HG02623 (cell line): Measurements from ENCODE around the gene MRPS22.

Experiments used
- ATAC-seq: cut with Tn5 transposase; IDR thresholded peaks from one replicate; pipeline ENCODE4 v1.9.1; 2021; ENCODE audit warnings: moderate library complexity; ENCODE audit not compliant: unreplicated experiment

Gene MRPS22

DNA sequence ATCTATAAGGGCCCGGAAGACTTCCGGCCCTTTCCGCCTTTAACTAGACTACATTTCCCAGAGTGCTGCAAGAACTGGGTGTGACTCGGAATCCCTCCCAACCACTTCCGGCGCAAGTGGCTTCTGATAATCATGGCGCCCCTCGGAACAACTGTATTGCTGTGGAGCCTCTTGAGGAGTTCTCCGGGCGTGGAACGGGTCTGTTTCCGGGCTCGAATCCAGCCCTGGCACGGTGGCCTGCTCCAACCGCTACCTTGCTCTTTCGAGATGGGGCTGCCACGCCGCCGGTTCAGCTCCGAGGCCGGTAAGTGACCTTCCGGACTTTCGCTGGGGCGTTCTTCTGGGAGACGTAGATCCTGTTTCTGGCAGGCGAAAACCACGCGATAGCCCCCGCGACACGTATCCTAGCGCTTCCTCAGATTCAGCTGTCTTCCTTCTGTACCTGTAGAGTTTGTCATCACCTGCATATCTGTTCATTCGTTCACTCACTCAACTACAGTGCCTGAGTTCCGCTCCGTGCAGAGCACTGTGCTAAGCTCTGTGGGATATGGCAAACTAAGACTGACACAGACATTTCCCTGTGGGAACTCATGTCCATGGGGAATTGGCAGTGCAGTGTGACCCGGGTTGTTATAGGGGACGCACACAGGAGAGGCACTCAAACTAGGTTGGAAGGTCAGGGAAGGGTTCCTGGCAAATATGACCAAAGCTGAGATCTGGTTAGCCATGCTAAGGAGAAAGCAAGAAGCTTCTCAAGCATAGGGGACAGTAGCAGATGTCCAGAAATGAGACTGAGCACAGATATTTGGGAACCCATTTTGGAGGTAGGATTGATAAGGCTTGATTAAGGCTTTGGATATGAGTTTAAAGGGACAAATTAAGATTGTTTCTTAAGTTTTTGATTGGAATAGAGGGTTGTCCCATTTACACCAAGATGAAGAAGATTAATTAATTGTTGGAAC, at the start of gene MRPS22:
Gene MRPS22, plus strand, starts transcription at position 126 of the 962 bp plus-strand sequence. Its CDS starts 7 bp downstream, at position 133.
- peak; percentile 94 for ATAC-seq

DNA sequence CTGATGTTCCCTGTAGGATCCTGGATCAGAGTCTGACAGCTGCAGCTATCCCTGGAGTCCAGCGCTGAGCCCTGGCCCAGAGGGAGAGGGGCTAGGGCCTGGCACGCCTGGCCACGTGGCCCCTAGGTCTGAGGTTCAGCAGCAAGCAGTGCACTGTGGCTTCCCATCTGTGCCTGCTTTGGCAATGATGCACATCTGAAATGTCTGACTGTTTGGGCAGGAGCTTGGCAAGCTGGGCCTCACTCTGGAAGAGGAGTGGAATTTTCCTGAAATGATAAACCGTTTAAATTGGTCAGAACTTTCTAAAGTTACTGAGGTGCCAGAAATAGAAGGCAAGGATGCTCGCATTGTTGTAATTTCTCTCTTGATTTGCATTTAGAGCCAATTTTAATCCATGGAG, 48.8 kb upstream of the MRPS22 start:
- no peak for ATAC-seq

DNA sequence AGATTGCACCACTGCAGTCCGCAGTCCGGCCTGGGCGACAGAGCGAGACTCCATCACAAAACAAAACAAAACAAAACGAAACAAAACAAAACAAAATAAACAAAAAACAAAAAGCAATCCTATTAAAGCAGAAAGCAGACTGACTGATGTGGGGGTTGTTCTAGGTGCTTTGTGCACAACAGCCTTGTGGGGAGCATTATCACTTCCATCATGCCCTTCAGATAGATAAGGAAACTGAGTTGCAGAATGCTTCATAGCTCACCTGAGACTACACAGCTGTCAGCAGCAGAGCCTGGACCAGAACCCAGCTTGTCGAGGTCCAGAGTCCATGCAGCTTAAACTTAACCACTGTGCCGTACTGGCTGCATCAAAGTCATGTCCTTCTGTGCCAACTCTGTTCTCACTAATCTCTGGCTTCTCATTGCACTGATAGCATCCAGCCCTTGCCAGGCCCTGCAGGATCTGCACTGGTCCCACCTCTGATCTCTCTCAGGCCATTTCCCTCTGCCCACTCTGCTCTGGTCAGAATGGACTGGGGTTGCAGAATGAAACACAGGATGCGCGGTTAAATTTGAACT, 47.6 kb upstream of the MRPS22 start:
- ATAC-seq, result no peak

DNA sequence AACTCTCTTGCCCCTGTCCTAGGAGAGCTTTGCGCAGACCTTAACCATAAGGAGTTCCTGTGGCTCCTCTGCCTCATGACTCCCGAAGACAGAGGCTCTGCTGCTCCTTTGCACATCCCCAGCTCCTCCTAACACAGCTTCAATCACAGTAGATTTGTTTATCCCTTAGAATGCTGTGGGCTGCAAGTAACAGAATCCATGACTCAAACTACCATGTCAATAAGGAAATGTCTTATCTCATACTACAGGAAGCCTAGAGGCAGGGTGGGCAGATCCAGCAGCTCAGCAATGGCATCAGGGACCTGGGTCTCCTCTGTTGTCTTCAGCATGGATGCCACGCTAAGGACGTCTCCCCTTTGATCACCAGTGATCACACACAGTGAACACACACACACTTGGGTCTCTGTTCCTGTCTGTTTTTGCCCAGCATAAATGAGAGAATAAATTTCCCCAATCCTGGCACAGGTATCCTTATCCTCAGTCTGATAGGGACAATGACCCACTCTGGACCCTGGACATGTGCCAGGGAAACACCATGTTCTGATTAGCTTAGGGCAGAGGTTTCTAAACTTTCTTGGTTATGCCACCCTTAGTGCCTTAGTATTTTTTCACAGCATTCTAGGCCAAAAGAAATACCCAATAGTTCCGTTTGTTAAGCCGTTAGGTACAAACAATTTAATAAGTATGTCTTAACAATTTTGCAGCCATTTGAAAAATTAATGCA, 46.1 kb upstream of the MRPS22 start:
- no peak for ATAC-seq

DNA sequence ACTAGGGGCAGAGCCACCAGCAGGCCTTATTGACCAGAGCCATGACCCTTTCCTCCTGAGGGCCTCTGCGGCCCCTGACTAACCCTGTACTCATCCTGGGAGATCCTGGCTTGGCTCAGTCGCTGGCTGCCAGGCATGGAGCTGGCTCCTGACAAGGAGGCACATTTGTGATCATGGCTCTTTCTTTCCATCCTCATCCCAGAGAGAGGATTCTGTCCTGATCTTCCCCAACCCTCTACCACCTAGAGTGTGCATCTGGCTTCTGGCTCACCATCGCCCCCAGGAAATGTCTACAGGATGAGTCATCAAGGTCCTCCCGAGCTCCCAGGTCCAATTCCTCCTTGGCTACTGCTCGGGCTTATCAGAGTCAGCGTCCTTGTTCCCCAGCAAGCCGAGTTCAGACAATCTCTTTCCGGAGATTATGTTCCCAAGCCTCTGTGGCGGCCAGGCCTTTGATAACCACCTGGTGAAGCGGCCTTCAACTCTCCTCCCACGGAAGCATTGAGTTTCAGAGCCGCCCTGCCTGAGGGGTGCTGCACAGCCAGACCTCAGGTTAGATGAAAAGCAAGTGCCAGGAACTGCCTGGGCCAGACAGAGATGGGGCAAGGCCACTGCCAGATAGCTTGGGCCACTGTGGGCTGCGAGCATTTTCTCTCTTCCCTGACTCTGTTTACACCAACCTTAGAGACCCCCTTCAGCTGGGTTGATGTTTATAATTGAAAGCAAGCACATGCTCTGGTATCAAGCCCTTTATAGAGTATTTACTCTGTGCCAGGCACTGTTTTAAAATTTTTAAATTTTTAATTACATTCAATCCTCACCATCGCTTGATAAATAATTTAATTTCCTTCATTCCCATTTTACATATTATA, 44.3 kb upstream of the MRPS22 start:
- no peak for ATAC-seq

DNA sequence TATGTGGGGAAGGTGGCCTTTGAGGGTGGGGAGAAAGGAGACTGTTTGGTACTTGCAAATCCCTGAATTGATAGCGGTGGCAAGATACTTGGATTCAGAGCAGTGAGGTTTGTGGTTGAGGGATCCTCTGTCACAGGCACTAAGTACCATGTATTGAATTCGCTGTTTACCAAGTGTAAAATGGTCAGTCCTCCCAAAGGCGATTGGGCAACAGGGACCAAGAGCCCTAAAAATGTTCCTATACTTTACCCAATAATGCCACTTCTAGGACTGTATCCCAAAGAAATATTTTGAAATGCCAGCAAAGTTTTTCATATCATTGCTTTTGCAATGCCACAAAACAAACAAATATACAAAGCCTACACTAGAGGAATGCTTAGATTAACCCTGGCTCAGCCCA, 43.4 kb upstream of the MRPS22 start:
- ATAC-seq, result no peak

DNA sequence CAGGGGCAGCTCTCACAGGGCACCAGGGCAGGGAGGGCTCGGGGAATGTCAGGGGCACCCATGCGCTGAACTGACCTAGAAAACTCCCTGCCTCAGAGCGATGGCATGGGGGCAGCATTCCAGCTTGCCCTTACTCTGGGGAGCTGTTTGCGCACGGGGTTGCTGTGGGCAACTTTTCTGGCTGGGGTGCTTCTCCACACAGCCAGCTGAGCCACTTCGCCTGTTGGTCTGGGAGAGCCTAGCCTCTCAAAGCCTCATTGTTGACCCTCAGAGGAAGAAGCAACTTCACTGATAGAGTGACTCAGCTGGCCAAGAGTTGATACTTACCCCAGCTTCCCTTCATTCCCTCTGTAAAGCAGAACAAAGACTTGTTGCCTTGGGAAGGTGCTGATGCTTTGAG, 42.6 kb upstream of the MRPS22 start:
- no peak for ATAC-seq

DNA sequence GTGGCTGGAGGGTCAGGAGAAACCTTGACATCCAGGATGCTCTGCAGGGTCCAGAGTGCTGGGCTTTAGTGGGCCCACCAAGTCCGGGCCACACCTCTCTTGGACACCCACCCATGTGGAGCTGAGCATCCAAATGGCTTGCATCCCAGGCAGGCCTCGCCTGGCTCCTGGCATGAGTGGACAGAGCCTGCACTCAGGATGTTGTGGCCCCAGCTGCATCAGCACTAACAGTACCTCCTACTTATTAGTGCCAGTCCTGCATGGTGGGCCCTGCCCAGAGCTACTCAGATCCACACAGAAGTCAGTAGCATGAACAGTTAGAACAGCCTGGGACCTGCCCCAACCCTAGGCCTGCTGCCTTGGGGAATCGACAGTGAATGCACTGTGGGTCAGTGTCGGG, 42.2 kb upstream of the MRPS22 start:
- no peak for ATAC-seq

DNA sequence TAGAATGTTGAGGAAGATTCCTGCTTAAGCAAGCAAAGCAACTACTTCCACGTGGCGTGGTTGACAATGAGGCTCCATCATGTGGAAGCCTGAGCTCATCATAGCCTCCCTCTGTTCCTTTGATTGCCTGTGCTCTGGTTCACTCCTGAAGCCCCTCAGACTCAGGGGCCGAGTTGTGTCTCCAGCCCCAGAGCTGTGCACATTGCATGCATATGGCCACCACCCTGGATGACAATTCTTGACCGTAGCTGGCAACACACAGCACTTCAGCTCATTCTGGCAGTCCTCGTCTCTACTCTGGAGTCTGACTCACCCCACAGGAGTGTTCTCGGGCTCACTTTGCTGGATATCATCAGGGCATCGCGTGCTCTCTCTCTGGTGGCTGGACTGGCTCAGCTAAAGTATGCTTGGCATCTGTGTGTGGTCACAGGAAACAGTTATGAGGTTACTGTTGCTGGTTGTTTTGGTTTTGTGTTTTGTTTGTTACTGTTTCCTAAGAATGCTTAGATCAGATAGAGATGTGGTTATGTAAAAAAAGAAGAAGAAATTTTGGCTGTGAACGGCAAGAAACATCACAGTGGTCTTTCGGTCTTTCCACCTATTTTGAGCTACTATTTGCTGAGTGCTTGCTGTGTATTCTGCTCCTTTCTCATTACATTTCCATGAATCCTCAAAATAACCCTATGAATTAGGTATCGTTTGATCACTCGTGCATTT, 41.6 kb upstream of the MRPS22 start:
- ATAC-seq, result no peak

DNA sequence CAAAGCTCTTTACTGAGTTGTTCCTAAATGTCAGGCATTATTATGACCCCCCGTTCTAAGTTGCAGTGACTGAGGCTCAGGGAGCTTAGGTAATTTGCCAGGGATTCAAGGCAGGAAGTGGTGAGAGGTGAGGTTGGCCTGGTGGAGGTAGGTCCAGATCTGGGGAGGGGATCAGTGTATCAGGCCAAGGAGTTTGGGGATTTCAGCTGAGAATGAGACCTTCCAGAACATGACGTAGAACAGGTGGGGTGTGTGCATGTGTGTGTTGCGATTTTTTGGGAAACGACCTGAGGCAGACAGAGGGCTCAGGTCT, 41.1 kb upstream of the MRPS22 start:
- no peak for ATAC-seq

DNA sequence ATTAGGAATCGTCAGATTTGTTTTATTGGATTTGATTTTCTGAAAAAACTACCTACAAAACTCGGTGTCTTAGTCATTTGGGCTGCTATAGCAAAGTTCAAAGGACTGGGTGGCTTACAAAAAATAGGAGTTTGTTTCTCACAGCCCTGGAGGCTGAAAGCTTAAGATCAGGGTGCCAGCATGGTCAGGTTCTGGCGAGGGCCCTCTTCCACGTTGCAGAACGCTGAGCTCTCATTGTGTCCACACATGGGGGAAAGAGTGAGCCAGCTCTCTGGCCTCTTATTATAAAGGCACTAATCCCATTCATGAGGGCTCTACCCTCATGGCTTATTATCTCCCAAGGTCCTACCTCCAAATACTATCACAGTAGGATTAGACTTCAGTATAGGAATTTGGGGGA, 40.6 kb upstream of the MRPS22 start:
- ATAC-seq, result no peak

DNA sequence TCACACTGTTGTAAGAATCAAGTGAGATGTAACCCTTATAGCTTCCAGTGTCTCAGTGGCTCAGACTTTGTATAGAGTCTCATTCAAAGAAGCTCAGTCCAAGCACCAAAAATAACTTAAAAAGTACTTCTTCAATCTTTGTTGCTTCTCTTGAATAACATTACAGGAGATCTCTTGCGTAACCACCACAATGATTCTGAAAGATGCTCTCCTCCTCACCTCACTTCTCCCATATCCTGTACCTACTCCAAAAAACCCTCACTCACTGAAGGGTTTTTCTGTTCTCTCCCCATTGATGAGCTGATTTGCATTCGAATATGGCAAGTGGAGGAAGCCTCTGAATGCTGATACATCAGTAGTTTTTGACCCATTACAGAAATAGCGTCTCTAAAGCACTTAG, 39.4 kb upstream of the MRPS22 start:
- no peak for ATAC-seq

DNA sequence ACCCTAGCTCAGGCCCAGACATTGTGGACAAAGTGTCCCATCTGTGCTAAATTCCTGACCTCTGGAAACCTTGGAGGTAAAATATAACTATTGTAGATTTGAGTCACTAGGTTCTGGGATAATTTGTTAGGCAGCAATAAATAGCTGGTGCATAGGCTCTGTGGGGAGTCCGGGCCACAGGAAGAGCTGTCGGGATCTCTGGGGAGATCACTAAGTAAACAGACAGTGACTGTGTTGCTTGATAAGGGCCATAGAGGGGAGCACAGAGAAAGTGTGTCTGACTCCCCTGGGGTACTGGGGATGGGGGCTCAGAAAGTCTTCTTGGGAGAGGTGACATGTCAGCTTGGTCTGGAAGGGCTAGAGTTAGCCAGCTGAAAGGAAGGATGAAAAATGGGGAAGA, 37.7 kb upstream of the MRPS22 start:
- no peak for ATAC-seq

DNA sequence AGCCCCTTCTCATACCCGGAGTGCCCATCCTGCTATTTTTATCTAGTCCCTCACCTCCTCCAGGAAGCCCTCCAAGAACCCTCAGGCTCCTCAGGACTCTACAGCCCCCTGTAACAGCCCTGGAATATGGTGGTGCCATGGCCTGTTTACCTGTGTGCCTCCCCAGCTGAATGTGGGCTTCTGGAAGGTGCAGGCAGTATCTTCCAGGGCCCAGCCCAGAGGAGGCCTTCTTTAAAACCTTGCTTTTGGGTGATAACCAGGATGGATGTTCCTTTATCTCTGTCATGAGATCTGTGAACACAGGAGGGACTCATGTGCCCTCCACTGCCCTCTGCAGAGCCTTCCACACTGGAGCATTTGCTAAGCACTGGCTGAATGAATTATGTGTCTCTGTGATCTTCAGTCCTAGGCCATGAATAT, 36.7 kb upstream of the MRPS22 start:
- ATAC-seq, result no peak

DNA sequence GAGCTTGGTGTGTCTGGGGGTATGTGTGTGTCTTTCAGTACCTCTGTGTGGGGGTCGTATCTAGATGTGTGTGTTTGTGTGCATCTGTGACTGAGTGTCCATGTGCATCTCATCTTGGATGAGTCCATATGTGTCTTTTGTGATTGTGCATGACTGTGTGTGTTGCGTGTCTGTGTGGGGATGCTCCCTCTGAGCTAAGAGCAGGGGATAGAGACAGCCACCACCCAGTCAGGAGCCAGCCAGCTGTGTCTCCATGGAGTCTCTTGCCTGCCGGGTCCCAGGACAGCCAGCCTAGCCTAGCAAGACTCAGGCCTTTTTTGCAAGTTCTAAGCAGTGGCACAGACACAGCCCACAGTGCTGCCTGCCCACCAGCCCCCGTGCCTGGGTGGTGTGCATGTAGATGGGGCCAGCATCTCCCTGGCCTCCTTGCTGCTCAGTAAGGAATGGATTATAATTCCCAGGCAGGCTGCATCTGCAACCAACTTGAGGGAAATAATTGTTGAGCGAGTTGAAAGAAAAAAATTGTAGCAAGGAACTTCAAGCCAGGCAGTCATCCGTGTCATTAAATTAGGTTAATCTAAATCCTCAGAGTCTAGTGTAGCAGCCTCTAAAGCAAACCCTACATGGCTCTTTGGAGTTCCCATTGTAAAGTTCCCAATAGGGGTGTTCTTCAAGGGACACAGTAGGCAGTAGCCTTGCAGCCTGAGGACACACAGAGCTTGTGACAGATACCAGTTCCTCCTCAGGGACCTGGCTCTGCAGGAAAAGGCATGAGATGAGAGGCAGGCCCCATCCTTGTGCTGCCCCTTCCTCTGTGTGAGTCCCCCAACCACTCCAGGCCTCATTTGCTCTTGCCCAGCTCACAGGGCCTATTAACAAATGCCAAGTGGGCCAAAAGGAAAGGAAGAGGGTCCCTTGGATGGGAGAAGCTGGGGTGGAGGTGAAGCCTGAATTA, 35.9 kb upstream of the MRPS22 start:
- ATAC-seq, result no peak

DNA sequence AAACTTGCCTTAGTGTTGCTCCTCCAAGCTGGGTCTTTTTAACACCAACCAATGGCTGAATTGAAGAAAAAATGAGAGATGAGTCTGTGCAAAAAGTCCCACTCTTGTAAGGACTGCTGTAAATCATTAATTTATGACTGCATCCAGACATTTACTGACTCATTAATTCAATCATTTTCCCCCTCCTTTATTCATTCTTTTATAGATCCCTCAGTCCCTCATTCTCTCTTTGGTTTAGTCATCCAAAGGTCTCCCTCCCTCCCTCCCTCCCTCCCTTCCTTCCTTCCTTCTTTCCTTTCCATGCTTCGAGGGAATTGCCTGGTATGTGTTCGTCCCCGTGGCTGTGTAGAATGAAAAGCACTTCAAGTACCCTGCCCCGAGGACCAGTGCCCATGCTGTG, 35.3 kb upstream of the MRPS22 start:
- no peak for ATAC-seq

DNA sequence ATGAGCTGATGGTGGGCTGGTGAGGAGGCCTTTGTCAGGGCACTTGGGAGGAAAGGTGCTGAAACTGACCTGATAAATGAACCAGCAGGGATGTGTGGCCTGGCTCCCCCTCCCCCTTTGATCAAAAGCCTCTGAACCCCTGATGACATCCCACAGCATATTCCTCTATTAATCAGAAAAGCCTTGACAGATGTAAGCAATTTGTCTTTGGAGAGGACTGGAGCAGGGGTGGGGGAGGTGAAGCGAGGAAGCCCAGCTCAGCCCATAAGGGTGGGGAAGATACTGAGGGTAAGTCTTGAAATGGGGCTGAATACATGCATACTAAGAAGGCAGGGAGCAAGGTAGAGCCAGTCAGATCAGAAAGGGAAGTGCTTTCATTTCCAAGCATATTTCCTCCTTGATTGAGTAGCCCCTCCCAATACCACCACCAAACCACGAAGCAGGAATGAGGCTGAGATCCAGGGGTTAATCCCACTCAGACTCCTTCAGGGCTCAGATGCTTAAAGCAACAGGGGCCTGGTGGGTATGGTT, 34.7 kb upstream of the MRPS22 start:
- no peak for ATAC-seq

DNA sequence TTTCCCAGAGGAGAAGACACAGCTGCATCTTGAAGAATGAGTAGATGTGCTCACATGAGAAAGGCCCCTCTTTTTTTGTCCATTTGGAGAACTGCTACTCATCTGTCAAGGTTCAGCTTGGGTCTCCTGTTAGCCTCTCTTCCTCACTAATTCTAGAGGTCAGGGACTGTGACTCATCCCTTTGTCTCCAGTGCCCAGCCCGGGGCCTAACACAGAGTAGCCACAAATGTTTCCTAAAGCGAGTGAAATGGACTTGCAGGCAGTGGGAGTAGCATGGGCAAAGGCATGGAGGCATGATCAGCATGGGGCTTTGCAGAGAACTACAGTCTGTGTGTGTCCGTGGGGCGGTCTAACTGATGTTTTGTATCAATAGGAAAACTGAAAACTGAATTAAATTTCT, 33.9 kb upstream of the MRPS22 start:
- ATAC-seq, result no peak

DNA sequence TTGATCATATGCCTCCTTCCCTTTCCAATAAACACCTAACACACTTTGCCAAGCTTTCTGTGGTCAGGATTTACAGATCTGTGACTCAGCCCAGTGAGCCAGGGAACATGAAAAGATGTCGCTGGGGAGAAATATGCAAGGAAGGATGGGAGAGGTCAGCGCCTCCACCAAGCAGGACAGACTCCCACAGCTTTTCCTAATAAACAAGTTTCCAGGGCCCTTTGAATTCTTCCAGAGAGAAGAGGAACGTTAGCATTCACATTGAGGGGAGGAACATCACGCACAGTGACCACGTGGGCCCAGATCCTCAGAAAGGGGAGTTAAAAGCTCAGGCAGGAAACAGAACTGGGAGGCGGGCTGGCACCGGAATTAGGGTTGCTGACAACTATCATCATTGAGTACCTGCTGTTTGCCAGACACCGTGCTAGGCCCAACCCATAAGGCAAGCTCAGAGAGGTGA, 33.3 kb upstream of the MRPS22 start:
- ATAC-seq, result no peak
